Measurements from ENCODE around the gene RPS6KL1.

The RPS6KL1 gene

DNA sequence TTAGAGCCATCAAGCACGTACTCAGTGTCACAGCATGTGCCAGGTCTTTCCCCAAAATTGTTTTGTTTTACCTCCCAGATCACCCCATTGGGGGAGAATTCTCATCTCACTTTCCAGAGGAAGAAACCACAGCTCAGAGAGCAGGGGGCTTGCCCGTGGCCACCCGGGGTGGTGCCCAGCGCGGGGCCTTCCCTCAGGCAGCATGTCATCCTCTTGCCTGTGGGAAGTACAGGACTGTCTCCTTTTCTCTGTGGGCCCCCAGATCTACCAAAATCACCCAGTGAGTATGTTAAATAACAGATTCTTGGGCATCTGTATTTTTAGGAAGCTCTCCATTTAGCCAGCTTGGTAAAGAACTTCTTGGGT lies 5.9 kb downstream of the RPS6KL1 start:
- CTCF ChIA-PET: interaction anchor here (0.8 kb wide), 1 partner anchor 28 kb away, joined by 4 read pairs; no protein-coding TSS in a partner anchor
- TF ChIP-seq FOXA1 (IDR thresholded peaks at IDR 0.05): no peak
- DNase-seq (ENCODE audit: extremely low spot score): no peak
- POLR2A ChIA-PET: no interaction called here

DNA sequence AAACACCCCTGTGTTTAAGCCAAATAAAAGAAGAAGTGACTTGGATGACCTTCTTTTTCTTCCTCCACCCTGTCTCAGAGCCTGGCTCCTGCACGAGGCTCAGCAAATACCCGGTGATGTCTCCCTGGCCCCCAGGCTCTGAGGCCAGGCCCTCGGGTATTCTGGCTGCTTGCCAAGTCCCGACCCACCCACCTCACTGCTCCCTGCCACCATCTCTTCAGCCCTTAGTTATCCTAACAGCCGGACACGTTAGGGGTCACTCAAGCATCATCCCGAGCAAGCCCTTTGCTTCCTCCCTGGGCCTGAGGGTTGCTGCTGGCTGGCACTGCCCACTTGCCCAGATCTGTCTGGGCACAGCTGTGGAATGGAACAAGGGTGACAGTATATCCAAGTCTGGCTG lies 7.2 kb downstream of the RPS6KL1 start:
- CTCF ChIA-PET: no interaction called here
- TF ChIP-seq ELF4 (IDR thresholded peaks at IDR 0.05) (no peak), ZNF384 (IDR thresholded peaks at IDR 0.05) (no peak), LEF1 (IDR thresholded peaks at IDR 0.05; ENCODE audit: borderline replicate concordance) (no peak), ARNT (IDR thresholded peaks at IDR 0.05) (no peak), NFRKB (IDR thresholded peaks at IDR 0.05) (no peak), BHLHE40 (IDR thresholded peaks at IDR 0.05; ENCODE audit: borderline replicate concordance) (no peak)
- POLR2A ChIA-PET: no interaction called here
- DNase-seq (ENCODE audit: extremely low spot score): no peak

DNA sequence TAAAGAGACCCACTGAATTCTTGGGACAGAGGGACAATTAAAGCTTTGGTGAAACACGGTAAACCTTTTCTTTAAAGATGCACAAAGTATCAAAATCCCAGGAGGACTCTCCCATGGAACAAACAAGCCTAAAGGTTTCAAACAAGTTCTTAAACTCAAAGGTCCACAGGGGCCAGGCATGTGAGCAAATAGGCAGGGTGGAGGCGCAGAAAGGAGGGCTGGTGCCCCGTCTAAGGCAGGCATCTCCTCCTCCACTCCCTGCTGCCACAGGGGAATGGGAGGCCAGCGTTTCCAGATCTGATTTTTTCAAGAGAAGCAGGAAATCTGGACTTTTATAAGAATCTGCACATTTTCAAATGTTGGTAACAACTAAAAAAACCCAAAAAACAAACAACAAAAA lies 7.6 kb downstream of the RPS6KL1 start:
- TF ChIP-seq NFRKB (IDR thresholded peaks at IDR 0.05): no peak
- no peak for TF ChIP-seq L3MBTL2 (conservative IDR thresholded peaks at IDR 0.05)
- TF ChIP-seq FOXK2 (IDR thresholded peaks at IDR 0.05): no peak
- TF ChIP-seq ARNT (IDR thresholded peaks at IDR 0.05): no peak
- no peak for TF ChIP-seq ZNF384 (IDR thresholded peaks at IDR 0.05)
- TF ChIP-seq HDGF (IDR thresholded peaks at IDR 0.05; ENCODE audit: borderline replicate concordance): no peak
- TF ChIP-seq ELF4 (IDR thresholded peaks at IDR 0.05): no peak
- no peak for TF ChIP-seq SUZ12 (IDR thresholded peaks at IDR 0.05)
- TF ChIP-seq TARDBP (IDR thresholded peaks at IDR 0.05): no peak
- DNase-seq (ENCODE audit: extremely low spot score): no peak
- POLR2A ChIA-PET: no interaction called here
- CTCF ChIA-PET: no interaction called here

DNA sequence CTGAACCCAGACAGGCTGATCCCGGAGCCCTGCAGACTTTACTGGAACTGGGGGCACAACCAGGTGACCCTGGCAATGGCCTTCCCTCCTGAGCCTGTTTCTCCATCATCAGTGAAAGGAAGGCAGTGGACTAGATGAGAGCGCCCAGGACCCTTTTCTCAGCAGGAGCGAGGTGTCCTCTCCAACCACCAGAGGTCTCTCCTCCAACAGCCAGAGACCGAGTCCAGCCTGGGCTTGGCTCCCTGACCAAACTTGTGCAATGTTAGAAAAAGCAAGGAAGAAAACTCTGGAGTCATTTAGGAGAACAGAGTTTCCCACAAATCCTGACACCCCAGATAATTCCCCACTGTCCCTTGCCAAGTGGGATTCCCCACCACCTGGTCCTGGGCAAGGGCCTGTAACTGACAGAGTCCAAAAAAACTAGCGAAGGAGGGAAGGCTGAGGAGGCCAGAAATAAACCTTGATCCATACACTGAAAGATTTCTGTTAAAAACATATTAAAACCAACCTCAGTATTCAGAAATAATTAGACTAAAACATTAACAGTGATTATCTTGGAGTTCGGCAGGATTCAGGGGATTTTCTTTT lies 9.0 kb downstream of the RPS6KL1 start:
- ChIA-PET CTCF (no interaction called here), POLR2A (no interaction called here)
- no peak for TF ChIP-seq TARDBP (IDR thresholded peaks at IDR 0.05)
- no peak for TF ChIP-seq L3MBTL2 (conservative IDR thresholded peaks at IDR 0.05)
- no peak for TF ChIP-seq CTBP1 (IDR thresholded peaks at IDR 0.05; ENCODE audit: borderline replicate concordance)
- TF ChIP-seq LEF1 (IDR thresholded peaks at IDR 0.05; ENCODE audit: borderline replicate concordance): no peak
- TF ChIP-seq, protein P1, sequence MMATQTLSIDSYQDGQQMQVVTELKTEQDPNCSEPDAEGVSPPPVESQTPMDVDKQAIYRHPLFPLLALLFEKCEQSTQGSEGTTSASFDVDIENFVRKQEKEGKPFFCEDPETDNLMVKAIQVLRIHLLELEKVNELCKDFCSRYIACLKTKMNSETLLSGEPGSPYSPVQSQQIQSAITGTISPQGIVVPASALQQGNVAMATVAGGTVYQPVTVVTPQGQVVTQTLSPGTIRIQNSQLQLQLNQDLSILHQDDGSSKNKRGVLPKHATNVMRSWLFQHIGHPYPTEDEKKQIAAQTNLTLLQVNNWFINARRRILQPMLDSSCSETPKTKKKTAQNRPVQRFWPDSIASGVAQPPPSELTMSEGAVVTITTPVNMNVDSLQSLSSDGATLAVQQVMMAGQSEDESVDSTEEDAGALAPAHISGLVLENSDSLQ (IDR thresholded peaks at IDR 0.05): no peak
- no peak for TF ChIP-seq FOXM1 (IDR thresholded peaks at IDR 0.05; ENCODE audit: borderline replicate concordance)
- no peak for TF ChIP-seq SP1 (IDR thresholded peaks at IDR 0.05)
- no peak for TF ChIP-seq ARNT (IDR thresholded peaks at IDR 0.05)
- no peak for TF ChIP-seq FOXA1 (IDR thresholded peaks at IDR 0.05)
- TF ChIP-seq ELF4 (IDR thresholded peaks at IDR 0.05): no peak
- TF ChIP-seq FOXK2 (IDR thresholded peaks at IDR 0.05): no peak
- no peak for TF ChIP-seq BHLHE40 (IDR thresholded peaks at IDR 0.05; ENCODE audit: borderline replicate concordance)
- no peak for TF ChIP-seq SUZ12 (IDR thresholded peaks at IDR 0.05)
- TF ChIP-seq NFRKB (IDR thresholded peaks at IDR 0.05): no peak
- no peak for TF ChIP-seq HDGF (IDR thresholded peaks at IDR 0.05; ENCODE audit: borderline replicate concordance)
- no peak for TF ChIP-seq ZNF384 (IDR thresholded peaks at IDR 0.05)
- DNase-seq (ENCODE audit: extremely low spot score): peak; percentile 70

DNA sequence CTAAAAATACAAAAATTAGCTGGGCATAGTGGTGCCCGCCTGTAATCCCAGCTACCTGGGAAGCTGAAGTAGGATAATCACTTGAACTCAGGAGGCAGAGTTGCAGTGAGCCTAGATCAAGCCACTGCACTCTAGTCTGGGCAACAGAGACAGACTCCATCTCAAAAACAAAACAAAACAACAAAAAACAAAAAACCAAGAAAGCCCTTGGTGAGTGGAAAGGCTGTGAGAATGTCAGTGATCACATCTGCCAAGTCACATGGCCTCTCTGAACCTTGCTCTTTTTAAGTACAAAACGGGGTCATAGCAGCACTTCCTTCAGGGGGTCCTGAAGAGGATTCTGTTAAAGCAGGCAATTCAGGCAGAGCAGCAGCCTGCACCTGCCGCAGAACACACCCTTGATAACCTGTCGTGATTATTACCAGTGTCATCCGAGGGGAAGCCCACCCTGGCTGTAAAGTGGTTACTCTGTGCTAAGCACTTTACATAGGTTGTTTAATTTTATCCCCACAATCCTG lies 9.6 kb downstream of the RPS6KL1 start:
- ChIA-PET POLR2A (no interaction called here), CTCF (no interaction called here)
- DNase-seq (ENCODE audit: extremely low spot score): no peak
- no peak for TF ChIP-seq FOXK2 (IDR thresholded peaks at IDR 0.05)
- TF ChIP-seq TARDBP (IDR thresholded peaks at IDR 0.05): no peak
- no peak for TF ChIP-seq SP1 (IDR thresholded peaks at IDR 0.05)
- TF ChIP-seq L3MBTL2 (conservative IDR thresholded peaks at IDR 0.05): no peak
- no peak for TF ChIP-seq CTBP1 (IDR thresholded peaks at IDR 0.05; ENCODE audit: borderline replicate concordance)
- TF ChIP-seq SUZ12 (IDR thresholded peaks at IDR 0.05): no peak
- TF ChIP-seq FOXA1 (IDR thresholded peaks at IDR 0.05): no peak
- TF ChIP-seq ZNF384 (IDR thresholded peaks at IDR 0.05): no peak
- TF ChIP-seq ARNT (IDR thresholded peaks at IDR 0.05): no peak
- TF ChIP-seq NFRKB (IDR thresholded peaks at IDR 0.05): no peak
- TF ChIP-seq ELF4 (IDR thresholded peaks at IDR 0.05): no peak
- TF ChIP-seq LEF1 (IDR thresholded peaks at IDR 0.05; ENCODE audit: borderline replicate concordance): no peak
- TF ChIP-seq, protein P1 (IDR thresholded peaks at IDR 0.05): no peak
- TF ChIP-seq HDGF (IDR thresholded peaks at IDR 0.05; ENCODE audit: borderline replicate concordance): no peak
- TF ChIP-seq BHLHE40 (IDR thresholded peaks at IDR 0.05; ENCODE audit: borderline replicate concordance): no peak
- TF ChIP-seq FOXM1 (IDR thresholded peaks at IDR 0.05; ENCODE audit: borderline replicate concordance): no peak

DNA sequence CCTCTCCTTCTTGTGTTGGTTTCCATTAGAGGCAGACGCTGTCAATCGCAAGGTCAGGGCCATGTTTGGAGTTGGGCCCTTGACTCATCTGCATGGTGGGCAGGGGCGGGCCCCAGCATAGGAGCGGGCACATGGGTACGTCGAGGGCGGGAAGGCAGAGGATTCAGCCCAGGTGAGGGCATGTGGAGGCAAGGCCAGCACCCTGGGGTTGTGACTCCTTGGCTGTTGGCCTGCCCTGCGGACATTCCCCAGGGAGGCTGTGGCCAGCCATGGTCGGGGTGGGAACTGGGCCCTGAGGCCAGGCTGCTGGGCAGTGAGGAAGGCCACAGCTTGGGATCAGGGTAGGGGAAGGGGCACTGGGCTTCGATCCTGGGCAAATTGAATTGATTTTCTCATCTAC lies 10.3 kb downstream of the RPS6KL1 start:
- TF ChIP-seq TARDBP (IDR thresholded peaks at IDR 0.05) (no peak), BHLHE40 (IDR thresholded peaks at IDR 0.05; ENCODE audit: borderline replicate concordance) (no peak), HDGF (IDR thresholded peaks at IDR 0.05; ENCODE audit: borderline replicate concordance) (no peak), ZNF384 (IDR thresholded peaks at IDR 0.05) (no peak), SUZ12 (IDR thresholded peaks at IDR 0.05) (no peak), ELF4 (IDR thresholded peaks at IDR 0.05) (no peak), CTBP1 (IDR thresholded peaks at IDR 0.05; ENCODE audit: borderline replicate concordance) (no peak), NFRKB (IDR thresholded peaks at IDR 0.05) (no peak), SP1 (IDR thresholded peaks at IDR 0.05) (no peak), L3MBTL2 (conservative IDR thresholded peaks at IDR 0.05) (no peak), ARNT (IDR thresholded peaks at IDR 0.05) (no peak), FOXK2 (IDR thresholded peaks at IDR 0.05) (no peak), FOXA1 (IDR thresholded peaks at IDR 0.05) (no peak), LEF1 (IDR thresholded peaks at IDR 0.05; ENCODE audit: borderline replicate concordance) (no peak), FOXM1 (IDR thresholded peaks at IDR 0.05; ENCODE audit: borderline replicate concordance) (no peak)
- TF ChIP-seq, protein P1 (IDR thresholded peaks at IDR 0.05): no peak
- DNase-seq (ENCODE audit: extremely low spot score): no peak
- CTCF ChIA-PET: no interaction called here
- POLR2A ChIA-PET: no interaction called here
